ENCODE results near the gene TP73.

Gene TP73

GRCh38 chr1:3651930-3652547, at the start of gene TP73:
Gene TP73, plus strand, starts transcription at chr1:3652516. Its CDS starts 29,850 bp downstream, at chr1:3682366.
- peaks cover 15% of the 10 kb centered on the region; the same call in 1 of the 2 replicates for H3K9me3 ChIP-seq
- no peak within 1 kb of the TSS for H3K4me2 ChIP-seq
- no peak for TF ChIP-seq Cebpa-rat (IDR thresholded peaks at IDR 0.05)
- H3K27ac ChIP-seq: no peak within 1 kb of the TSS
- H3K4me1 ChIP-seq: peaks cover 31% of the 10 kb centered on the region
- no peak within 1 kb of the TSS for H3K9ac ChIP-seq
- H4K20me1 ChIP-seq: no peaks in the 10 kb centered on the region; the same call in 1 of the 2 replicates
- H3K36me3 ChIP-seq: peaks cover 9% of the 10 kb centered on the region
- no peak within 1 kb of the TSS for H3K4me3 ChIP-seq
- H3K27me3 ChIP-seq: peaks cover 62% of the 10 kb centered on the region

- peaks cover 100% of the 10 kb centered on the region for H4K20me1 ChIP-seq
- no peaks in the 10 kb centered on the region for H3K9me3 ChIP-seq
- H3K27ac ChIP-seq: no peak overlapping the region
- H3K9ac ChIP-seq: no peak overlapping the region
- H3K36me3 ChIP-seq: peaks cover 61% of the 10 kb centered on the region
- TF ChIP-seq Cebpa-rat (IDR thresholded peaks at IDR 0.05): no peak
- peaks cover 96% of the 10 kb centered on the region for H3K4me1 ChIP-seq
- H3K27me3 ChIP-seq: no peaks in the 10 kb centered on the region
- no peak overlapping the region for H3K4me2 ChIP-seq
- H3K4me3 ChIP-seq: no peak overlapping the region
These were observed 49.2 kb upstream of the TP73 start for GRCh38 chr1:3603156-3603555.

GRCh38 chr1:3603571-3604467, 48.5 kb upstream of the TP73 start:
- TF ChIP-seq Cebpa-rat (IDR thresholded peaks at IDR 0.05): no peak
- H3K9ac ChIP-seq: no peak overlapping the region
- H3K4me1 ChIP-seq: peaks cover 96% of the 10 kb centered on the region
- no peak overlapping the region for H3K4me2 ChIP-seq
- H3K36me3 ChIP-seq: peaks cover 61% of the 10 kb centered on the region
- no peak overlapping the region for H3K4me3 ChIP-seq
- H3K27me3 ChIP-seq: no peaks in the 10 kb centered on the region
- peaks cover 100% of the 10 kb centered on the region for H4K20me1 ChIP-seq
- no peak overlapping the region for H3K27ac ChIP-seq
- no peaks in the 10 kb centered on the region for H3K9me3 ChIP-seq

GRCh38 chr1:3604468-3604974, 47.8 kb upstream of the TP73 start:
- Histone ChIP-seq H3K36me3 (peaks cover 61% of the 10 kb centered on the region), H3K4me3 (no peak overlapping the region), H3K4me2 (0 out of 2 replicates have a peak overlapping the region, but pooled peaks have one; percentile 3), H3K9ac (no peak overlapping the region), H3K4me1 (peaks cover 96% of the 10 kb centered on the region), H3K27me3 (no peaks in the 10 kb centered on the region), H3K9me3 (no peaks in the 10 kb centered on the region), H3K27ac (no peak overlapping the region), H4K20me1 (peaks cover 100% of the 10 kb centered on the region)
- TF ChIP-seq Cebpa-rat (IDR thresholded peaks at IDR 0.05): no peak

GRCh38 chr1:3604997-3605823, 47.1 kb upstream of the TP73 start:
- Histone ChIP-seq H3K9me3 (no peaks in the 10 kb centered on the region), H3K36me3 (peaks cover 60% of the 10 kb centered on the region), H3K4me1 (peaks cover 96% of the 10 kb centered on the region), H3K4me3 (no peak overlapping the region), H3K4me2 (0 out of 2 replicates have a peak overlapping the region, but pooled peaks have one; percentile 3), H4K20me1 (peaks cover 100% of the 10 kb centered on the region), H3K9ac (no peak overlapping the region), H3K27me3 (no peaks in the 10 kb centered on the region), H3K27ac (no peak overlapping the region)
- no peak for TF ChIP-seq Cebpa-rat (IDR thresholded peaks at IDR 0.05)

- Histone ChIP-seq H3K4me3 (no peak overlapping the region), H3K9ac (no peak overlapping the region), H3K4me2 (peak overlapping the region; percentile 95), H3K9me3 (no peaks in the 10 kb centered on the region), H3K27ac (no peak overlapping the region), H3K27me3 (peaks cover 4% of the 10 kb centered on the region), H4K20me1 (peaks cover 85% of the 10 kb centered on the region), H3K4me1 (peaks cover 84% of the 10 kb centered on the region), H3K36me3 (peaks cover 42% of the 10 kb centered on the region)
- no peak for TF ChIP-seq Cebpa-rat (IDR thresholded peaks at IDR 0.05)
These were observed 45.3 kb upstream of the TP73 start for GRCh38 chr1:3606779-3607702.

GRCh38 chr1:3607703-3608065, 44.6 kb upstream of the TP73 start:
- Histone ChIP-seq H4K20me1 (peaks cover 85% of the 10 kb centered on the region), H3K27me3 (peaks cover 10% of the 10 kb centered on the region), H3K4me2 (peak overlapping the region; percentile 95), H3K4me1 (peaks cover 84% of the 10 kb centered on the region), H3K27ac (no peak overlapping the region), H3K4me3 (no peak overlapping the region), H3K9ac (no peak overlapping the region), H3K36me3 (peaks cover 36% of the 10 kb centered on the region), H3K9me3 (no peaks in the 10 kb centered on the region)
- no peak for TF ChIP-seq Cebpa-rat (IDR thresholded peaks at IDR 0.05)

- H3K4me2 ChIP-seq: peak overlapping the region; percentile 95
- H3K4me1 ChIP-seq: peaks cover 84% of the 10 kb centered on the region
- H3K36me3 ChIP-seq: peaks cover 33% of the 10 kb centered on the region
- H4K20me1 ChIP-seq: peaks cover 85% of the 10 kb centered on the region
- peak overlapping the region; percentile 81 for H3K4me3 ChIP-seq
- no peaks in the 10 kb centered on the region for H3K9me3 ChIP-seq
- peak overlapping the region; percentile 67; the same call in 1 of the 2 replicates for H3K9ac ChIP-seq
- no peak for TF ChIP-seq Cebpa-rat (IDR thresholded peaks at IDR 0.05)
- H3K27ac ChIP-seq: peak overlapping the region; percentile 88; the same call in 1 of the 2 replicates
- peaks cover 15% of the 10 kb centered on the region for H3K27me3 ChIP-seq
These were observed 44.2 kb upstream of the TP73 start for GRCh38 chr1:3608154-3608553.

All from BLaER1 (cell line).